ENCODE results near the gene ATG14.

DNA sequence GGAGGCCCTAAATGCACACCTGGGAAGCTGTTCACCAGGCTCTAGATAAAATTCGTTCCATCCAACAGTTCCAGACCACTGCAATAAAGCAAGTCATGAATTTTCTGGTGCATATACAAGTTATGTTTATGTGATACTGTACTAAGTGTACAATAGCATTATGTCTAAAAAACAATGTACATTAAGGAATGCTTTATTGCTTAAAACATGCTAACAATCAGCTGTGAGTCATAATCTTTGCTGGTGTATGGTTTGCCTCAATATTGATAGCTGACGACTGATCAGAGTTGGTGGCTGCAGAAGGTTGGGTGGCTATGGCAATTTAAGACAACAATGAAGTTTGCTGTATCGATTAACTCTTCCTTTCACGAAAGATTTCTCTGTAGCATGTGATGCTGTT is 52.3 kb downstream of the ATG14 start:
- no peak for TF ChIP-seq MYC (IDR thresholded peaks at IDR 0.05; ENCODE audit: borderline replicate concordance, low read length)
- no peak for TF ChIP-seq USF2 (IDR thresholded peaks at IDR 0.05)

Data from A549 (cell line).